SU-DHL-6 (cell line): ENCODE data around the gene DNAJC30.

Source experiments
- CTCF ChIP-seq: fragments of 200-600 bp; sonication (generic); IDR thresholded peaks from one replicate; pipeline ENCODE4 v1.5.1; 2017; ENCODE audit warnings: antibody characterized with exemption, mild to moderate bottlenecking, low read length, moderate library complexity; ENCODE audit not compliant: insufficient read depth, poor library complexity, severe bottlenecking
- EZH2phosphoT487 ChIP-seq: fragments of 200-600 bp; sonication (generic), shearing (Covaris generic); conservative IDR thresholded peaks from 2 replicates; pipeline ENCODE4 v1.6.1; 2018; ENCODE audit warnings: mild to moderate bottlenecking, antibody characterized with exemption, low read length, moderate library complexity, mixed read lengths

DNA sequence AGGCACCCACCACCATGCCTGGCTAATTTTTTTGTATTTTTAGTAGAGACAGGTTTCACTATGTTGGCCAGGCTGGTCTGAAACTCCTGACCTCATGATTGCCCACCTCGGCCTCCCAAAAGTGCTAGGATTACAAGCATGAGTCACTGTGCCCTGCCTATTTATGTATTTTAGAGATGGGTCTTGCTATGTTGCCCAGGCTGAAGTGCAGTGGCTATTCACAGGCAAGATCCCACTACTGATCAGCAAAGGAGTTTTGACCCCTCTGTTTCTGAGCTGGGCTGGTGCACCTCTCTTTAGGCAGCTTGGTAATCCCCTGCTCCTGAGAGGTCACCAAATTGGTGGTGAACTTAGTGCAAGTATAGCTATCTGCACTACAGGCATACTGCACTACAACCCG lies 49.1 kb upstream of the DNAJC30 start:
- TF ChIP-seq EZH2phosphoT487 (no peak), CTCF (no peak)
